SKM-1 (cell line): ENCODE results near the gene ELAC1.
"Not testable (repeated sequence)": the region's sequence is repeated elsewhere in the genome, so short reads cannot be mapped to it uniquely, and the experiment has no call there.

Experiments
- DNase-seq: peaks from one replicate; lab custom pipeline; 2025; ENCODE audit not compliant: unreplicated experiment; lab: John Stamatoyannopoulos, UW

The ELAC1 gene

GRCh38 chr18:50967714-50968661 lies at the start of gene ELAC1:
TSS of gene ELAC1 (plus strand) at chr18:50968040. CDS start at chr18:50974405, 6,365 bp downstream.
- peak; percentile 8 for DNase-seq

GRCh38 chr18:50918153-50918552 lies 49.7 kb upstream of the ELAC1 start:
- no peak for DNase-seq

DNA sequence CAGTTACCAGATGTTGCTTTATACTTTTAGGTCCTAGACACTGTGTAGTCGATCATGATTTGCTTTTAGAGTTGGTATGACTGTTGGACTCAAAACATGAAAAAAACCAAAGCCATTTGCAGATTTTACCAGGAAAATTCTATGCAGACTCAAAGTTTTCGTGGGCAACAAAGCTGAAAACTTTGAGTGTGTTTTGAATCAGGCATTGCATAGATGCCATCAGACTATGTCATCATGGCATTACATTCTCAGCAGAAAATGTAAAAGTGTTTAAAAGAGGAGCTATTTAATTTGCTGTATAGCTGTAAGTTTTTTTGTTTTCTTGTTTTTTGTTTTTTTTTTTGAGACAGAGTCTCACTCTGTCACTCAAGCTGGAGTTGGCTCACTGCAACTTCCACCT lies 43.5 kb upstream of the ELAC1 start:
- no peak for DNase-seq

GRCh38 chr18:50926521-50926920 lies 41.3 kb upstream of the ELAC1 start:
- DNase-seq: no peak

GRCh38 chr18:50928551-50928950 lies 39.3 kb upstream of the ELAC1 start:
- no peak for DNase-seq

DNA sequence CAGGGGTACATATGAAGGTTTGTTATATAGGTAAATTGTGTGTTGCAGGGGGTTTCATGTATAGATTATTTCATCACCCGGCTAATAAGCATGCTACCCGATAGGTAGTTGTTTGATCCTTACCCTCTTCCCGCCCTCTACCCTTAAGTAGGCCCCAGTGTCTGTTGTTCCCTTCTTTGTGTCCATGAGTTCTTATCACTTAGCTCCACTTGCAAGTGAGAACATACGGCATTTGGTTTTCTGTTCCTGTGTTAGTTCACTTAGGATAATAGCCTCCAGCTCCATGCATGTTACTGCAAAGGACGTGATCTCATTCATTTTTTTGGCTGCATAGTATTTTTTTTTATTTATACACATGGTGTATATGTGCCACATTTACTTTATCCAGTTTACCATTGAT lies 34.2 kb upstream of the ELAC1 start:
- DNase-seq: no peak

DNA sequence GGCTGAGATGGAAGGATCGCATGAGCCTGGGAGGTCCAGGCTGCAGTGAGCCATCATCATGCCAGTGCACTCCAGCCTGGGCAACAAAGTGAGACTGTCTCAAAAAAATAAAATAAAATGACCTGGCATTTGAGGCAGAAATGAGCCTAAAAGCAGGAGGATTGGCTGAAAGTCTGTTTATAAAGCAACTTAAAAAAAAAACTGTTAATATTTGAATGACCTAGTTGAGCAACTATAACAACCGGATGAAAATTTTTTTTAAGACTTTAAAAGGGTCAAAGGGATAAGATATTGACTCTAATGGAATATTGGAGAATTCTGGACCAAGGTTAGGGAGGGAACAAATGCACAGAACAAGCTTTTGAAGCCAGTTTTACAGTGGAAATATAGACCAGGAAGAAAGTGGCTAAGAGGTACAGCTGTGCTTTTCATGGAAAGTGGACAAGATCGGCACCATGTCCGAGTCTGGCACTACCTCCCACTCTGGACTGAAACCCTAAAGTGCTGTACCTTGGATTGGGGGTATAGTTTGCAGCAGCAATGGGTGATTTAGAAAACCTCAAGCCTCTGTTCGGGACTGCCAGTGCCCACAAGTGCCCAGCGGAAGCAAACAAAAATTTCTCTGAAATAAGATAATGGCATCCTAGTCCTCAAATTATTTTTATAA lies 33.2 kb upstream of the ELAC1 start:
- no peak for DNase-seq

DNA sequence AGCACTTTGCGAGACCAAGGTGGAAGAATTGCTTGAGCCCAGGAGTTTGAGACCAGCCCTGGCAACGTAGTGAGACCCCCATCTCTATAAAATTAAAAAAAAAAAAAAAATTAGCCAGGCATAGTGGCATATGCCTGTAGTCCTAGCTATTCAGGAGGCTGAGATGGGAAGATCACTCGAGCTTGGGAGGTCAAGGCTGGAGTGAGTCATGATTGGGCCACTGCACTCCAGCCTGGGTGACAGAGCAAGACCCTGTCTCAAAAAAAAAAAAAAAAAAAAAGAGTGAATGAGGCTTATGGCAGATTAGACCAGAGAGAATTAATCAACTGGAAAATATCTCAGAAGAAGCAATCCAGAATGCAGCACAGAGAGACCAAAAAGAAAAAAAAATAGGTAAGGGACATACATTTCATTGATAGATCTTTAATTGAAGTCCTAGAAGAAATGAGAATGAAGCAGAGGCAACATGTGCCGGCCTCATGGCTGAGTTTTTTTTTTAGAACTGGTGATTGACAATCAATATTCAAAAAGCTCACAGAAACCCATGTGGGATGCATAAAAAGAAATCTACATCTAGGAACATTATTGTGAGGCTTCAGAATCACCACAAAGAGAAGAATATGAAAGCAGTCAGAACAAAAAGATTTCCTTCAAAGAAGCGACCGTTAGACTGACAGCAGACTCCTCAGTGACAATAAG lies 32.2 kb upstream of the ELAC1 start:
- DNase-seq: no peak

DNA sequence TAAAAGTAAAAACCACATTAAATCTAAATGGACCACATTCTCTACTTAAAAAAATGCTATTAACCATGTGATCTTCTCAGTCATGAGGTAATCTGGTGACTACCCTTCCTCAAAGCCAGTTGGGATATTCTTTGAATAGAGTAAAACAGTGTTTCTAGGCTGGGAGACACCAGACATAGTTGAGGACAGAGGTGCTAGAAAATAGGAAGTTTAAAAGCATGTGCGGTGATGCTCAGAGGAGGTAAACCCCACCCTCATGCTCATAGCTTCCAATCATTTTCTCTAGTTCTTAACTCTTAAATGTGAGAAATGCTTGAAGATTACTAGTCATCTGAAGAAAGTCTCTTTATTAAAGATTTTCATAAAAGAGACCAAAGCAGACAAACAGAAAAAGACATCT lies 30.7 kb upstream of the ELAC1 start:
- no peak for DNase-seq

GRCh38 chr18:50938912-50939311 lies 28.9 kb upstream of the ELAC1 start:
- no peak for DNase-seq

- DNase-seq: no peak
These were observed 23.5 kb upstream of the ELAC1 start for GRCh38 chr18:50944245-50944932.

DNA sequence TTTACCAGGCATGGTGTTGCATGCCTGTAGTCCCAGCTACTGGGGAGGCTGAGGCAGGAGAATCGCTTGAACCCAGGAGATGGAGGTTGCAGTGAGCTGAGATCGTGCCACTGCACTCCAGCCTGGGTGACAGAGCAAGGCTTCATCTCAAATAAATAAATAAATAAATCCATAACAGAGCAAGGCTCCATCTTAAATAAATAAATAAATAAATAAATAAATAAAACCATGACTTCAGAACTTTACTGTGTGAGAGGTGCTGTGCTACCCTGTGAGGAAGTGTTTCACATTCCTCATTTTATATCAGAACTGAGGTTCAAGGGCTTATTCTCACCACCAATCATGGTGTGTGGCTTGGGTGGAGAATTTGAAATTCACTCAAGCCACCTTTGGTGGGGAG lies 21.9 kb upstream of the ELAC1 start:
- not testable (repeated sequence) for DNase-seq

- no peak for DNase-seq
These were observed 19.9 kb upstream of the ELAC1 start for GRCh38 chr18:50947899-50948298.

DNA sequence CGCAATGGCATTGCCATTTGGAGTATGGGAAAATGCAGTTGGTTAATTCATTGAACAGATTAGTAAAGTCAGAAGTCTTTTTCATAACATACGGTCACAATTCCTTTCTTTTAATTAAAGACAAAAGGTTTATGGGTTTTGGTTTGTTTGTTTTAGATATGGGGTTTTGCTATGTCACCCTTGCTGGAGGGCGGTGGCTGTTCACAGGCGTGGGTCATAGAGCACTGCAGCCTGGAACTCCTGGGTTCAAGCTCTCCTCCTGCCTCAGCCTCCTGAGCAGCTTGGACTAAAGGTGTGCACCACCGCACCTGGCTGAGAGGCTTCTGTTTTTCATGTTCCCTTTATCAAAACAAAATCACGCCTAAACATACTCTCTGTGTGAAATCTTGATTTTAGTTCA lies 18.7 kb upstream of the ELAC1 start:
- DNase-seq: no peak

DNA sequence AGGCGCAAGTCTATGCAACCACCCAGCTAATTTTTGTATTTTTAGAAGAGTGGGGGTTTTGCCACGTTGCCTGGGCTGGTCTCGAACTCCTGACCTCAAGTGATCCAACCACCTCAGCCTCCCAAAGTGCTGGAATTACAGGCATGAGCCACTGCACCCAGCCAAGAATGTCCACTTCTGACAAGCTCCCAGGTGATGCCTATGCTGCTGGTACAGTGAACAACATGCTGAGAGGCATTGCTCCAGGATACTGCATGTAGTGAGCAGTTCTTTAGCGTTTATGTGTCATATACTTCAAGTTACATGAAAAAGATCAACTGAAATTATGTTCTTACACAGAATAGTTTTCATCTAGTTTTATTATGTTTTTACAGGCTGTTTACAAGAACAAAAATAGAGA lies 17.2 kb upstream of the ELAC1 start:
- no peak for DNase-seq

DNA sequence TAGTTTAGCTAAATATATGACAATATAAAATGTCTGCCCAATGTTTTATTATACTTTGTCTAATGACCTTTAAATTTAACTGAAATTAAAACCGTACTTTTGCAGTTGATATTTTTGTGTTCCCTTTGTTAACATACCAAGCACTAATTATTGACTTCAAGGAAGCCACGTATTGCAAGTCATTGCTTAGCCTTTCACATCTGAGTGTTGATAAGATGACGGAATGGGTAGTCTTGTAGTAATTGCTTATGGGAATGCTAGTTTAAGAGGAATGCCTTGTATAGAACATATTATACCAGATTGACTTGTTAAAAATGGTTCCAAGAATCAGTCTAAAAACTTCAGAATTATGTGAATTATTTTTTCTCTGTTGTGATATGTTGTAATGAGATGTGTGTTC lies 14.0 kb upstream of the ELAC1 start:
- no peak for DNase-seq

- DNase-seq: no peak
These were observed 12.6 kb upstream of the ELAC1 start for GRCh38 chr18:50955253-50955652.

GRCh38 chr18:50956116-50956515 lies 11.7 kb upstream of the ELAC1 start:
- no peak for DNase-seq

DNA sequence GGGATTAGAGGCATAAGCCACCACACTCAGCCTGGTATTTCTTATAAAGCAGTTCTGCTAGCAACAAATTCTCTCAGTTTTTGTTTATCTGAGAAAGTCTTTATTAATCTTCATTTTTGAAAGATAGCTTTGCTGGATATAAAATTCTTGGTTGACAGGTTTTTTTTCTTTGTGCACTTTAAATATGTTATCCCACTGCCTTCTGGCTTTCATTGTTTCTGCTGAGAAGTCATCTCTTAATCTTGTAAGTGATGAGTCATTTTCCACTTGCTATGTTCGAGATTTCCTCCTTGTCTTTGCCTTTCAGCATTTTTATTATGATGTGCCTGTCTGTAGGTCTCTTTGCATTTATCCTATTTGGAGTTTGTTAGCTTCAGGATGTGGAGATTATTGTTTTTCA lies 5.9 kb upstream of the ELAC1 start:
- no peak for DNase-seq

DNA sequence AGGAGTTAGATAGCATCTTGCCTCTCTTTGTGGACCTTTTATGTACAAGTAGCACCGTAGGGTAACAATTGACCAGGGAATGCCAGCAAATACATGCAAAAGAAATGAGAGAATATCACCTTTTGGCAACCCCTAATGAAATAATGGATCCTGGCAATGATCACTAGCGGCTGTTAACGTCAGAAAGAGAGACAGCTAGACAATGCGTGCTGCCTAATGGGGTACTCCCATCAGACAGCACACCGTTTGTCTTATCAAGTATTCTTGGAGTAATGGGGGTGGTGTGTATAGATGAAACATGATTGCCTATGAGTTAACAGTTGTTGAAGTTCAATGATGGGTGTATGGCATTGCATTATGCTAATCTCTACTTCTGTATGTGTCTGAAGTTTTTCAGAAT lies 1.6 kb downstream of the ELAC1 start:
- no peak for DNase-seq

GRCh38 chr18:50970006-50970405 lies 2.2 kb downstream of the ELAC1 start:
- DNase-seq: no peak
